Renal cortex interstitium (tissue), 3 donors: ENCODE results near the gene CACNA2D2. TPM values are rescaled to one million over a fixed set of nuclear protein-coding genes. Genes with fewer than 3 reads are reported as not detected.

Source experiments
- polyA plus RNA-seq, 3 donors: library from polyadenylated mRNA; unstranded; fragments of 120-200 nt; gene quantifications; one replicate each; pipeline ENCODE4 v1.2.1, GENCODE V29; 2013; ENCODE audit not compliant: insufficient read length in 3 of 3

Gene CACNA2D2
- polyA plus RNA-seq, 3 donors = 14.0 to 17.2 (median 14.6) TPM

Other genes starting within 250 kb of the CACNA2D2 start
- 100 to 1,000 TPM in 1 of 3 donors, 10 to 100 TPM in 2; 69.5 to 169 (median 95.4) TPM for gene SEMA3B, start 234.5 kb downstream of the CACNA2D2 start, polyA plus RNA-seq
- under 1 TPM; 0.33 to 0.95 (median 0.45) TPM for gene LSMEM2, start 224.5 kb downstream of the CACNA2D2 start, polyA plus RNA-seq
- 10 to 100 TPM; 38.6 to 50.0 (median 46.7) TPM for gene IFRD2, start 211.2 kb downstream of the CACNA2D2 start, polyA plus RNA-seq
- 1 to 10 TPM; 2.9 to 5.5 (median 3.2) TPM for gene HYAL3, start 204.2 kb downstream of the CACNA2D2 start, polyA plus RNA-seq
- 10 to 100 TPM in 2 of 3 donors, 1 to 10 TPM in 1; 7.2 to 12.8 (median 10.0) TPM for gene NAA80, start 204.2 kb downstream of the CACNA2D2 start, polyA plus RNA-seq
- 1 to 10 TPM; 6.1 to 7.4 (median 7.2) TPM for gene HYAL1, start 200.1 kb downstream of the CACNA2D2 start, polyA plus RNA-seq
- gene HYAL2, start 180.9 kb downstream of the CACNA2D2 start, polyA plus RNA-seq = 10 to 100 TPM; 57.0 to 86.5 (median 71.4) TPM
- 10 to 100 TPM; 23.4 to 26.4 (median 26.2) TPM for gene TUSC2, start 175.4 kb downstream of the CACNA2D2 start, polyA plus RNA-seq
- gene RASSF1, start 162.8 kb downstream of the CACNA2D2 start, polyA plus RNA-seq = 10 to 100 TPM; 16.4 to 22.2 (median 22.1) TPM
- gene ZMYND10, start 157.9 kb downstream of the CACNA2D2 start, polyA plus RNA-seq = 1 to 10 TPM; 2.9 to 3.9 (median 3.6) TPM
- 10 to 100 TPM; 30.2 to 35.9 (median 30.5) TPM for gene NPRL2, start 152.9 kb downstream of the CACNA2D2 start, polyA plus RNA-seq
- gene CYB561D2, start 152.8 kb downstream of the CACNA2D2 start, polyA plus RNA-seq = 10 to 100 TPM; 12.4 to 17.0 (median 13.4) TPM
- 10 to 100 TPM; 29.1 to 42.9 (median 39.4) TPM for gene TMEM115, start 144.1 kb downstream of the CACNA2D2 start, polyA plus RNA-seq
- gene C3orf18, start 64.1 kb upstream of the CACNA2D2 start, polyA plus RNA-seq = 10 to 100 TPM; 16.0 to 19.6 (median 16.9) TPM
- gene HEMK1, start 65.9 kb upstream of the CACNA2D2 start, polyA plus RNA-seq = 10 to 100 TPM; 21.9 to 34.0 (median 25.3) TPM
- 10 to 100 TPM; 30.5 to 34.9 (median 30.6) TPM for gene CISH, start 108.1 kb upstream of the CACNA2D2 start, polyA plus RNA-seq
- 10 to 100 TPM; 38.4 to 54.7 (median 54.5) TPM for gene MAPKAPK3, start 113.5 kb upstream of the CACNA2D2 start, polyA plus RNA-seq
- 1 to 10 TPM; 1.4 to 2.2 (median 1.5) TPM for gene DOCK3, start 171.3 kb upstream of the CACNA2D2 start, polyA plus RNA-seq